Endothelial cell of umbilical vein (primary cell): Measurements from ENCODE around the gene ADSS1. TPM values are rescaled to one million over a fixed set of nuclear protein-coding genes. Genes with fewer than 3 reads are reported as not detected.

Source experiments
- BruUV-seq: library from RNA; stranded (reverse); fragments of 400-500 nt; replicated peaks from 2 replicates; lab custom pipeline; 2021; lab: Mats Ljungman, UMichigan
- CTCF ChIA-PET: fragments of 300-600, 350-600 bp; sonication (Branson Sonifier 250); formaldehyde crosslinking; loops from one replicate; lab custom pipeline; 2021; ENCODE audit warnings: antibody characterized with exemption, inconsistent platforms; lab: Charles Lee
- POLR2A ChIA-PET: fragments of 300-600, 350-600 bp; sonication (Branson Sonifier 250); formaldehyde crosslinking; loops from one replicate; lab custom pipeline; 2021; ENCODE audit warnings: antibody characterized with exemption, inconsistent platforms; lab: Charles Lee
- DNase-seq: peaks from one replicate; pipeline ENCODE4 v3.0.0-alpha.2; 2011; ENCODE audit warnings: low read depth, low spot score
- FAIRE-seq: peaks from 2 replicates; lab custom pipeline; 2011; peaks lifted over from hg19 to GRCh38; lab: Jason Lieb, UNC
- H2AFZ ChIP-seq: 2 replicates; pipeline ENCODE4 v1.6.0; 2012; ENCODE audit warnings: low read depth, low read length, control low read depth, inconsistent platforms
- H3K27ac ChIP-seq: 2 replicates; pipeline ENCODE4 v1.5.1; 2011; ENCODE audit warnings: low read depth, mild to moderate bottlenecking, control low read depth, low read length, moderate library complexity; ENCODE audit not compliant: insufficient read depth
- H3K27me3 ChIP-seq, 2 experiments: 2 replicates each; pipeline versions ENCODE4 v1.6.0 to v1.6.1; 2011; ENCODE audit warnings: low read length in 2 of 2, mixed read lengths in 1 of 2; ENCODE audit not compliant: control insufficient read depth in 2 of 2, insufficient read depth in 2 of 2
- H3K36me3 ChIP-seq, 2 experiments: 2 replicates in 1 of 2; 3 replicates in 1 of 2; pipeline ENCODE4 v1.5.1; 2011; ENCODE audit warnings: low read length in 2 of 2, mild to moderate bottlenecking in 1 of 2, moderate library complexity in 1 of 2; ENCODE audit not compliant: control insufficient read depth in 2 of 2, insufficient read depth in 2 of 2; ENCODE audit errors: extremely low read depth in 1 of 2
- H3K4me1 ChIP-seq: 3 replicates; pipeline ENCODE4 v1.5.1; 2011; ENCODE audit warnings: mild to moderate bottlenecking, low read length; ENCODE audit not compliant: control insufficient read depth, insufficient read depth; ENCODE audit errors: extremely low read depth
- H3K4me2 ChIP-seq: 2 replicates; pipeline ENCODE4 v1.6.1; 2011; ENCODE audit warnings: low read length, control low read depth, mixed read lengths; ENCODE audit not compliant: insufficient read depth
- H3K4me3 ChIP-seq, 3 experiments: fragments of 200-600 bp in 1 of 3; sonication (generic), shearing (Covaris generic) in 1 of 3; replicated peaks in 1 of 3; 2 replicates each; pipeline ENCODE4 v1.5.1; 2011 to 2016; ENCODE audit warnings: control low read depth in 3 of 3, low read length in 3 of 3, mild to moderate bottlenecking in 2 of 3, inconsistent platforms in 1 of 3, low read depth in 1 of 3, moderate library complexity in 1 of 3; ENCODE audit not compliant: insufficient read depth in 1 of 3
- H3K79me2 ChIP-seq: 2 replicates; pipeline ENCODE4 v1.6.0; 2012; ENCODE audit warnings: low read length, inconsistent platforms; ENCODE audit not compliant: control insufficient read depth, insufficient read depth
- H3K9ac ChIP-seq: replicated peaks from 2 replicates; pipeline ENCODE3; 2011; ENCODE audit warnings: low read length, control low read depth; ENCODE audit not compliant: insufficient read depth; ENCODE audit errors: extremely low read depth
- H3K9me1 ChIP-seq: replicated peaks from 3 replicates; pipeline ENCODE4 v1.6.0; 2011; ENCODE audit warnings: mild to moderate bottlenecking, low read length; ENCODE audit not compliant: control insufficient read depth, insufficient read depth; ENCODE audit errors: extremely low read depth
- H3K9me3 ChIP-seq: replicated peaks from 2 replicates; pipeline ENCODE4 v1.5.1; 2012; ENCODE audit warnings: low read length, inconsistent platforms; ENCODE audit not compliant: control insufficient read depth, insufficient read depth
- H4K20me1 ChIP-seq: replicated peaks from 2 replicates; pipeline ENCODE3; 2011; ENCODE audit warnings: mild to moderate bottlenecking, low read length; ENCODE audit not compliant: control insufficient read depth, insufficient read depth; ENCODE audit errors: extremely low read depth
- CTCF ChIP-seq, 2 donors: IDR thresholded peaks; 1 replicate in 1 of 2; 2 replicates in 1 of 2; pipeline ENCODE4 v1.5.1; 2011; ENCODE audit warnings: low read length in 2 of 2, mild to moderate bottlenecking in 2 of 2, moderate library complexity in 2 of 2, control low read depth in 1 of 2, inconsistent platforms in 1 of 2, low read depth in 1 of 2; ENCODE audit not compliant: insufficient read depth in 1 of 2; ENCODE audit errors: extremely low read depth in 1 of 2
- EZH2 ChIP-seq: IDR thresholded peaks from 2 replicates; pipeline ENCODE4 v1.6.1; 2012; ENCODE audit warnings: borderline replicate concordance, low read depth, mild to moderate bottlenecking, moderate library complexity, low read length, inconsistent platforms; ENCODE audit not compliant: severe bottlenecking
- FOS ChIP-seq: IDR thresholded peaks from 2 replicates; pipeline ENCODE4 v1.6.1; 2011; ENCODE audit warnings: mild to moderate bottlenecking, low read length, moderate library complexity, borderline replicate concordance; ENCODE audit not compliant: insufficient read depth
- GATA2 ChIP-seq: IDR thresholded peaks from 2 replicates; pipeline ENCODE4 v1.7.0; 2011; ENCODE audit warnings: low read depth, mild to moderate bottlenecking, moderate library complexity, mixed read lengths, low read length; ENCODE audit not compliant: insufficient read length, insufficient read depth
- JUN ChIP-seq: IDR thresholded peaks from 2 replicates; pipeline ENCODE4 v1.6.1; 2011; ENCODE audit warnings: borderline replicate concordance, low read depth; ENCODE audit not compliant: insufficient read length, insufficient read depth
- MAX ChIP-seq: IDR thresholded peaks from 2 replicates; pipeline ENCODE4 v1.6.1; 2011; ENCODE audit not compliant: insufficient read depth, insufficient read length
- MYC ChIP-seq: IDR thresholded peaks from one replicate; pipeline ENCODE4 v1.6.1; 2011; ENCODE audit warnings: mild to moderate bottlenecking, low read depth, low read length
- POLR2A ChIP-seq: IDR thresholded peaks from 2 replicates; pipeline ENCODE4 v1.6.1; 2012; ENCODE audit warnings: low read depth, mild to moderate bottlenecking, control low read depth, low read length
- POLR2AphosphoS5 ChIP-seq: IDR thresholded peaks from 2 replicates; pipeline ENCODE4 v1.6.1; 2012; ENCODE audit warnings: low read depth, mild to moderate bottlenecking, control low read depth, low read length, moderate library complexity; ENCODE audit not compliant: insufficient read depth
- dilution Hi-C: fragments of 300-500 bp; cut with MboI; formaldehyde crosslinking; loops from one replicate; pipeline ENCODE4 v1.15.0; 2019; ENCODE audit warnings: low sequenced_read_pairs; ENCODE audit not compliant: extremely low pct_ligation_motif_present
- intact Hi-C: fragments of 100-400 bp; cut with micrococcal nuclease; formaldehyde crosslinking; loops from one replicate; pipeline ENCODE4 v1.10.0; 2022
- polyA plus RNA-seq, 4 experiments: library from polyadenylated mRNA; depleted of rRNA in 3 of 4; stranded (reverse) in 3 of 4; unstranded in 1 of 4; fragments of >200 nt; gene quantifications; 2 replicates each; pipeline versions ENCODE4 v1.2.1 to v1.2.3, GENCODE V29; 2011 to 2012; ENCODE audit warnings: missing spikeins in 1 of 4
- total RNA-seq: library from RNA; stranded (reverse); gene quantifications from 2 replicates; pipeline ENCODE4 v1.2.3, GENCODE V29; 2021

The ADSS1 gene
- total and polyA plus RNA-seq, 2 donors (not counting 3 experiments of a cell fraction or from before 2014, with no cell fraction given), result 1.9 TPM

- Histone ChIP-seq H3K4me3 (no peak overlapping the region), H3K9me3 (no peaks in the 10 kb centered on the region), H3K27me3 (no peaks in the 10 kb centered on the region), H3K36me3 (peaks cover 3 to 32% of the 10 kb centered on the region in 2 experiments), H3K79me2 (no peaks in the 10 kb centered on the region), H3K9me1 (no peaks in the 10 kb centered on the region), H2AFZ (no peak overlapping the region), H3K27ac (no peak overlapping the region), H3K4me1 (peaks cover 9% of the 10 kb centered on the region), H3K9ac (no peak overlapping the region), H4K20me1 (no peaks in the 10 kb centered on the region), H3K4me2 (no peak overlapping the region)
- intact Hi-C loops, result no loop called here
- DNase-seq (no peak), FAIRE-seq (no peak)
- TF ChIP-seq FOS, result no peak
- TF ChIP-seq MAX, result no peak
- no peak for TF ChIP-seq POLR2AphosphoS5
- no peak for TF ChIP-seq MYC
- BruUV-seq, result no TSS peak
- ChIA-PET POLR2A (no interaction called here), CTCF (interaction anchor here (0.8 to 3.8 kb wide), 5 partner anchors 19 to 197 kb away, joined by 3 to 117 read pairs (median 4); no protein-coding TSS in a partner anchor)
- dilution Hi-C loops, result no loop called here
Measured at GRCh38 chr14:104771374-104771773, 47.3 kb downstream of the ADSS1 start.

GRCh38 chr14:104771918-104772706 lies 48.1 kb downstream of the ADSS1 start:
- no peak overlapping the region for H3K27ac ChIP-seq
- no peak overlapping the region for H3K4me3 ChIP-seq
- H3K79me2 ChIP-seq, result no peaks in the 10 kb centered on the region
- BruUV-seq, result no TSS peak
- H3K9me3 ChIP-seq, result no peaks in the 10 kb centered on the region
- ChIA-PET POLR2A (no interaction called here), CTCF (no interaction called here)
- DNase-seq (no peak), FAIRE-seq (no peak)
- no peaks in the 10 kb centered on the region for H3K27me3 ChIP-seq
- H4K20me1 ChIP-seq, result no peaks in the 10 kb centered on the region
- peaks cover 9% of the 10 kb centered on the region for H3K4me1 ChIP-seq
- H3K36me3 ChIP-seq, result peaks cover 5 to 34% of the 10 kb centered on the region in 2 experiments
- H3K4me2 ChIP-seq, result no peak overlapping the region
- H2AFZ ChIP-seq, result no peak overlapping the region
- dilution Hi-C loops, result no loop called here
- no peaks in the 10 kb centered on the region for H3K9me1 ChIP-seq
- no peak overlapping the region for H3K9ac ChIP-seq
- intact Hi-C loops, result no loop called here
- TF ChIP-seq CTCF (IDR thresholded peaks at IDR 0.05; ENCODE audit: extremely low read depth in 1 of 2, insufficient read depth in 1 of 2, low read depth in 1 of 2, low read length in 2 of 2) (no peak), MAX (no peak), POLR2A (no peak), EZH2 (no peak), FOS (no peak), GATA2 (no peak), MYC (no peak), JUN (no peak), POLR2AphosphoS5 (no peak)
